Activated T-helper 1 cell treated with anti-CD3 and anti-CD28 coated beads, Interleukin-12 subunit alpha, Interleukin-12 subunit beta, Interleukin-2, Interleukin-4 antibody, amounts not matched to agents 30 ng/mL and 10 ng/mL and 1 ng/mL, durations not matched to agents 14 hours and 24 hours and 36 hours (primary cell): ENCODE results near the gene AMBN. TPM values are rescaled to one million over a fixed set of nuclear protein-coding genes. Genes with fewer than 3 reads are reported as not detected.

Experiments
- DNase-seq: peaks from one replicate; pipeline ENCODE4 v3.0.0; 2021; ENCODE audit warnings: low spot score
- H3K27ac Mint-ChIP-seq: one replicate; pipeline ENCODE4 v1.8.0; 2021; ENCODE audit warnings: mild to moderate bottlenecking, mixed read lengths
- H3K27me3 Mint-ChIP-seq: one replicate; pipeline ENCODE4 v1.8.0; 2022; ENCODE audit warnings: mild to moderate bottlenecking, moderate library complexity, mixed read lengths; ENCODE audit not compliant: insufficient read depth
- H3K36me3 Mint-ChIP-seq: one replicate; pipeline ENCODE4 v1.8.0; 2021; ENCODE audit warnings: low read depth, mixed read lengths
- H3K4me1 Mint-ChIP-seq: one replicate; pipeline ENCODE4 v1.8.0; 2021; ENCODE audit warnings: low read depth, mixed read lengths
- H3K4me3 Mint-ChIP-seq: one replicate; pipeline ENCODE4 v1.8.0; 2021; ENCODE audit warnings: mild to moderate bottlenecking, moderate library complexity, mixed read lengths
- H3K9me3 Mint-ChIP-seq: one replicate; pipeline ENCODE4 v1.8.0; 2021; ENCODE audit warnings: mixed read lengths
- intact Hi-C: fragments of 100-400 bp; cut with micrococcal nuclease; formaldehyde crosslinking; loops from one replicate; pipeline ENCODE4 v1.15.1; 2024
- total RNA-seq: library from RNA; stranded (reverse); gene quantifications from 2 replicates; pipeline ENCODE4 v1.2.3, GENCODE V29; 2022

AMBN gene, protein sequence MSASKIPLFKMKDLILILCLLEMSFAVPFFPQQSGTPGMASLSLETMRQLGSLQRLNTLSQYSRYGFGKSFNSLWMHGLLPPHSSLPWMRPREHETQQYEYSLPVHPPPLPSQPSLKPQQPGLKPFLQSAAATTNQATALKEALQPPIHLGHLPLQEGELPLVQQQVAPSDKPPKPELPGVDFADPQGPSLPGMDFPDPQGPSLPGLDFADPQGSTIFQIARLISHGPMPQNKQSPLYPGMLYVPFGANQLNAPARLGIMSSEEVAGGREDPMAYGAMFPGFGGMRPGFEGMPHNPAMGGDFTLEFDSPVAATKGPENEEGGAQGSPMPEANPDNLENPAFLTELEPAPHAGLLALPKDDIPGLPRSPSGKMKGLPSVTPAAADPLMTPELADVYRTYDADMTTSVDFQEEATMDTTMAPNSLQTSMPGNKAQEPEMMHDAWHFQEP
- total RNA-seq, result not detected in 2 replicates

GRCh38 chr4:70591955-70592582, at the start of gene AMBN:
Gene AMBN, plus strand, starts transcription at chr4:70592256. Its CDS starts 103 bp downstream, at chr4:70592359.
- Mint-ChIP-seq H3K9me3 (no peaks in the 10 kb centered on the region), H3K4me3 (no peak within 1 kb of the TSS), H3K27me3 (no peaks in the 10 kb centered on the region), H3K4me1 (no peaks in the 10 kb centered on the region), H3K36me3 (no peaks in the 10 kb centered on the region), H3K27ac (no peak within 1 kb of the TSS)
- intact Hi-C loops, result no loop called here
- no peak for DNase-seq

GRCh38 chr4:70544279-70544868, 47.7 kb upstream of the AMBN start:
- H3K4me1 Mint-ChIP-seq, result no peaks in the 10 kb centered on the region
- DNase-seq, result no peak
- intact Hi-C loops, result no loop called here
- no peaks in the 10 kb centered on the region for H3K9me3 Mint-ChIP-seq
- peaks cover 2% of the 10 kb centered on the region for H3K27me3 Mint-ChIP-seq
- H3K36me3 Mint-ChIP-seq, result no peaks in the 10 kb centered on the region
- H3K27ac Mint-ChIP-seq, result no peak overlapping the region
- H3K4me3 Mint-ChIP-seq, result no peak overlapping the region

DNA sequence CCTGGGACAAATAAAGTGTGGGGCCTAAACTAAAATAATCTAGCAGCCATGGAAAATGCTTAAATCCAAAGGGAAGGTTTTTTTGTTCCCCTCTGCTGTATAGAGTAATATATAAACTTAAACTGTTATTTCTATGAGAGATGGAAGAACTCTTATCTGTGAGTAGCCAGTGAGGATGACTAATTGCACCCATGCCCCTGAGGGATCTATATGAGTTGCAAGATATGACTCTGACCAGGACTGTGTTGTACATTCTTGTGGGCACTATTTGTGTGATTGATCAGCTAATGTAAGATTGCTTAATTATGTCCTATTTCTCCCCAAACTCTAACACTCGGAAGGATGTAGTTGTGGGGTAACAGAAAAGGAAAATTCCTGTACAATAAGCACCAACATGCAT, 35.2 kb upstream of the AMBN start:
- Mint-ChIP-seq H3K27ac (no peak overlapping the region), H3K4me1 (no peaks in the 10 kb centered on the region), H3K9me3 (no peaks in the 10 kb centered on the region), H3K4me3 (no peak overlapping the region), H3K27me3 (peaks cover 3% of the 10 kb centered on the region), H3K36me3 (no peaks in the 10 kb centered on the region)
- intact Hi-C loops, result loop anchor here (5.0 kb wide), 1 partner anchor 870 kb away; no protein-coding TSS in a partner anchor
- DNase-seq, result no peak

DNA sequence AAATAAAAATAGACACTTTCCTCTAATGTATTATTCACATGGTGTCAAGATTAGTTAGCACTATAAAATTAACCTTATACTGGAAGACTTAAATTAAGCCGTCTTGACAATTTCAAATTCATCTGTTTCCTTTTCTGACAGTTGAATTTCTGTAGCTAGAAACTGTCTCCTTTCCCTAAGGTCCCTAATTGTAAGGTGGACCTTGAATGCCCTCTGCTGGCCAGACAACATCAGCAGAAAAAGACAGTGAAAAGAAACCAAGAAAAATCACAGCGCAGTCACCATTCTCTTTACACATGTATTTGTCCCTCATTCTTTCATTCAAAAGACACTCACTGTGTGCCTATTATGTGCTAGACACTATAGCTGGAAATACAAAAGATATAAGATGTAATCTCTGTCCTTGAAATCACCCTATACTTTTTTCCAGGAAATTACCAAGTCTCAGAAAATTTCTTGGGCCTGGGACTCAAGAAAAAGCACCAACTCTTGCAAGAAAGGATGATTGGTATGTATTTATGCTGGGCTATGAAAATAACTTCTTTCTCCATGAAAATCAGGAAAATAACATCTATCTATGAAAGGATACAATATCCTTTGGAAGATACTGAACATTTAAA, 32.7 kb upstream of the AMBN start:
- Mint-ChIP-seq H3K9me3 (no peaks in the 10 kb centered on the region), H3K27me3 (peaks cover 3% of the 10 kb centered on the region), H3K27ac (no peak overlapping the region), H3K36me3 (no peaks in the 10 kb centered on the region), H3K4me3 (no peak overlapping the region), H3K4me1 (no peaks in the 10 kb centered on the region)
- DNase-seq, result peak; percentile 2
- intact Hi-C loops, result loop anchor here (5.0 kb wide), 1 partner anchor 872 kb away; no protein-coding TSS in a partner anchor

DNA sequence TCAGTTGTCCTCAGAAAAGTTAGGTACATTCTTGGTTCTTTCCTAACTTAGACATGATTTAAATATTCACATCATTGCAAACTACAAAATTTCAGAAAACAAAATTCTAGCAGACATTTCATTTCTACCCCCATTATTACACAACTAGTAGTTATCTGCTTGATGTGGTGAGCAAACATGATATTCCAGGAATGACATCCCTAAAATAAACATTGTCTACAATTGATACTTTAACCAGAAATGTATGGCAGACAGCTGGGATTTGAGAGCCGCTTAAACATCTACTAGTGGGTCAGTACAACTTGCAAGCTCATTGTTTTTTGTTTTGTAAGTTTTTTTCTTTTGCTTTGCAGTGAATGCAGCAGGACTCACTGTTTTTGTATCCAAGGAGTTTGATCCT, 32.1 kb upstream of the AMBN start:
- intact Hi-C loops, result loop anchor here (5.0 kb wide), 1 partner anchor 873 kb away; no protein-coding TSS in a partner anchor
- no peaks in the 10 kb centered on the region for H3K9me3 Mint-ChIP-seq
- H3K4me3 Mint-ChIP-seq, result no peak overlapping the region
- no peak for DNase-seq
- H3K4me1 Mint-ChIP-seq, result no peaks in the 10 kb centered on the region
- H3K36me3 Mint-ChIP-seq, result no peaks in the 10 kb centered on the region
- no peak overlapping the region for H3K27ac Mint-ChIP-seq
- peaks cover 3% of the 10 kb centered on the region for H3K27me3 Mint-ChIP-seq

DNA sequence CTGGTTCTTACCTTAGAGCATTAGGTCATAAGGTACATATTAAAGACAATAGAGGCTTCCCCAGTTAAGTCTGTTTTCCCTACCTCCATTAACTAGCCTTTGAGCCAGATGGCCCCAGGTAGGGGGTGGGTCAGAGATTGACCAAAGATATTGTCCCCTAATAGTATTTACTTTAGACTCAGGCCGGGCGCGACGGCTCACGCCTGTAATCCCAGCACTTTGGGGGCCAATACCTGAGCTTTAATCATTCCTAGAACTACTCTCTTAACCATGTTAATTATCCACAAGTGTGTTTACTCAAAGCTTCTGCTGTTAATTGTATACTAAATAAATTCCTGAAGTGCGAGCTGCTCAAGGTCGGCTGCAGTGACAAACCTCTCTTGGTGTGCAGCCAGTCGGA, 28.0 kb upstream of the AMBN start:
- no peak for DNase-seq
- no peak overlapping the region for H3K27ac Mint-ChIP-seq
- no peaks in the 10 kb centered on the region for H3K9me3 Mint-ChIP-seq
- no peaks in the 10 kb centered on the region for H3K4me1 Mint-ChIP-seq
- H3K36me3 Mint-ChIP-seq, result no peaks in the 10 kb centered on the region
- peaks cover 3% of the 10 kb centered on the region for H3K27me3 Mint-ChIP-seq
- H3K4me3 Mint-ChIP-seq, result no peak overlapping the region
- intact Hi-C loops, result no loop called here

GRCh38 chr4:70570796-70571195, 21.3 kb upstream of the AMBN start:
- H3K4me3 Mint-ChIP-seq, result no peak overlapping the region
- no peaks in the 10 kb centered on the region for H3K36me3 Mint-ChIP-seq
- H3K9me3 Mint-ChIP-seq, result no peaks in the 10 kb centered on the region
- no peaks in the 10 kb centered on the region for H3K27me3 Mint-ChIP-seq
- no peak overlapping the region for H3K27ac Mint-ChIP-seq
- no peaks in the 10 kb centered on the region for H3K4me1 Mint-ChIP-seq
- no peak for DNase-seq
- intact Hi-C loops, result no loop called here

GRCh38 chr4:70571772-70572171, 20.3 kb upstream of the AMBN start:
- Mint-ChIP-seq H3K9me3 (no peaks in the 10 kb centered on the region), H3K36me3 (no peaks in the 10 kb centered on the region), H3K27ac (no peak overlapping the region), H3K4me1 (no peaks in the 10 kb centered on the region), H3K27me3 (no peaks in the 10 kb centered on the region), H3K4me3 (no peak overlapping the region)
- intact Hi-C loops, result no loop called here
- no peak for DNase-seq

GRCh38 chr4:70575964-70576363, 16.1 kb upstream of the AMBN start:
- no peaks in the 10 kb centered on the region for H3K27me3 Mint-ChIP-seq
- intact Hi-C loops, result no loop called here
- H3K9me3 Mint-ChIP-seq, result peaks cover 3% of the 10 kb centered on the region
- DNase-seq, result no peak
- no peak overlapping the region for H3K4me3 Mint-ChIP-seq
- no peak overlapping the region for H3K27ac Mint-ChIP-seq
- no peaks in the 10 kb centered on the region for H3K36me3 Mint-ChIP-seq
- H3K4me1 Mint-ChIP-seq, result no peaks in the 10 kb centered on the region

DNA sequence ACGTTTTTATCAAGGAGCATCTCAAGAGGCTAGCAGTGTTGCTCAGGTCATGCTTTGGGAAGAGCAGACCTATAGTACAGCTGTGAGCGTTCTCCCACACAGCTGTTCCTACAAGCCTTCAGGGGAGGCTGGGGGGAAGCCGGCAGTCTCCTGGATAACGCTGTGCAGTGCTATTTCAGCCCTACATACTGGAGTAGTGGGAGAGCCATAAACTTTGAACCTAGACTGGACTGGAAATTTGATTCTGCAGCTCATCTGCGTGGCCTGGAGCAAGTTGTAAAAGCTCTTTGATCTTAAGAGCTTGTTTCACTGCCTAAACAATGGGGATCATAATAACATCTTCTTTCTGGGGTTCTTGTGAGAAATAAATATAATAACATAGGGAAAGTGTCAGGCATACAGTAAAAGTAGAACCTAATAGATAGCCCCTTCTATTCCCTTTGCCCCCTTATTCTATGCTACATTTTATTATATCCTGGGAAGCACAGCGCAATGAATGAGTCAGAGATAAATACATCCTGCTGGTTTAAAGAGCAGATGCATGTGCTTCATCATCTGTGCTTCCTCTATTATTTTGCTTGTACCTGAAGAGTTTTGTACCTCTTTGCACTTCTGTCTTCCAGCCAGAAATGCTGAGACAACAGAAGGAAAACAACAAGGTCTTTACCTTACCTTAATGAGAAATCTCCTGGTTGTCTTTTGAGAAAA, 14.7 kb upstream of the AMBN start:
- no peaks in the 10 kb centered on the region for H3K27me3 Mint-ChIP-seq
- intact Hi-C loops, result no loop called here
- H3K9me3 Mint-ChIP-seq, result peaks cover 3% of the 10 kb centered on the region
- no peak overlapping the region for H3K4me3 Mint-ChIP-seq
- H3K36me3 Mint-ChIP-seq, result no peaks in the 10 kb centered on the region
- DNase-seq, result no peak
- no peak overlapping the region for H3K27ac Mint-ChIP-seq
- H3K4me1 Mint-ChIP-seq, result no peaks in the 10 kb centered on the region

DNA sequence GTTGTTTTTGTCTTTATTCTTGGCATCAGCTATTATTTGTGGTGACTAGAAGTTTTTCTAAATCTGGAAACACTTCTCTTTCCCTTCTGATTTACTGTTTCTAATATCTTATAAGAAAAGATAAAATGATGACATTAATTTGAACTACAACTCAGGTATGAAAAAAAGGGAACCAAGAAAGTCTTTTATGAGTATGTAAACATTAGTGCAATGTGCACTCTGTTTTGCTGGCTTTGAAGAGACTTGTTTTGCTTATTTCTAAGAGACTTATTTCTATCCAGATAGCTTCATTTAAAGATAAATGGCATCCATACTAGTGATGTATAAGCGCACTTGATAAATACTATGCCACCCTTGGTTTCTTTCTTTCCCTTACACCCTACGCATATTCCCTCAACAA, 10.1 kb upstream of the AMBN start:
- intact Hi-C loops, result no loop called here
- Mint-ChIP-seq H3K4me1 (no peaks in the 10 kb centered on the region), H3K27me3 (no peaks in the 10 kb centered on the region), H3K36me3 (no peaks in the 10 kb centered on the region), H3K27ac (no peak overlapping the region), H3K4me3 (no peak overlapping the region), H3K9me3 (peaks cover 3% of the 10 kb centered on the region)
- no peak for DNase-seq

GRCh38 chr4:70583952-70584834, 7.9 kb upstream of the AMBN start:
- Mint-ChIP-seq H3K36me3 (no peaks in the 10 kb centered on the region), H3K27me3 (no peaks in the 10 kb centered on the region), H3K9me3 (no peaks in the 10 kb centered on the region), H3K4me3 (no peak overlapping the region), H3K4me1 (no peaks in the 10 kb centered on the region), H3K27ac (no peak overlapping the region)
- intact Hi-C loops, result no loop called here
- no peak for DNase-seq
